ENCODE data around the gene WDR44. TPM values are rescaled to one million over a fixed set of nuclear protein-coding genes. Genes with fewer than 3 reads are reported as not detected.
A peak's percentile ranks its signal among the peaks of the same experiment; 100 is the strongest.

WDR44 gene
- total RNA-seq, 1 donor from 2014 or later, result 7.1 TPM

DNA sequence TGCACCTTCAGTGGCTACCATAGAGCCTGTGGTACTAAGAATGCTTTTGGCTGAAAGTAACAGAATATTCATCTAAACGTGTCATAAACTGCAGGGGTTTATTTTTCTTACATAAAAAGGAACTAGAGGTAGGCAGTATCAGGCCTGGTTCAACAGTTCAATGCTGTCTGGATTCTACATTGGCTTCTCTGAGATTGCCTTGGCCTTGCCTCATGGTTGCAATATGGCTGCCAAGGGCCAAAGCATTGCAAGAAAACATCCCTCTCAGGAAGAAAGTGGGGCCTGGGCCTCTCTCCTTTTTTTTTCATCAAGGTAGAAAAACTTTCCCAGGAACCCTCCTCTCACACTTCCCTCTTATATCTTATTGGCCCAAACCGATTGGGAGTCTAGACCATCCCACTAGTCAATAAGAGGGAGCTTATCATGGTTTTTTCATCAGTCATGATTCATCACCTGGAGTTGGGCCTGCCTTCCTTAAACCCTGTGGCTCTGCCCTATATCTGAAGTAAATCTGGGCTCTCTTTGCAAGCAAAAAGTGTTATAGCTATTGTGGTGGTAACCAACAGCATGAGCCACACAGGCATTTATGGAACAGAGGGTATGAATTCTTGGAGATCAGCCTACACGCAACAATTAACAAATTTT lies 147.9 kb downstream of the WDR44 start:
- Histone ChIP-seq H3K36me3 (ENCODE audit: control insufficient read depth, insufficient read depth, low read length) (no peaks in the 10 kb centered on the region), H3K4me3 (ENCODE audit: low read depth, low read length) (no peak overlapping the region), H3K27me3 (ENCODE audit: control insufficient read depth, insufficient read depth, low read length) (peaks cover 4% of the 10 kb centered on the region)
- DNase-seq (ENCODE audit: low read depth) (no peak), FAIRE-seq (peak; percentile 43)
- TF ChIP-seq CTCF (IDR thresholded peaks at IDR 0.05; ENCODE audit: insufficient read depth, low read length, severe bottlenecking), result no peak

- Histone ChIP-seq H3K27me3 (ENCODE audit: control insufficient read depth, insufficient read depth, low read length) (peaks cover 4% of the 10 kb centered on the region), H3K4me3 (ENCODE audit: low read depth, low read length) (peak within 1 kb of the TSS; percentile 45), H3K36me3 (ENCODE audit: control insufficient read depth, insufficient read depth, low read length) (no peaks in the 10 kb centered on the region)
- DNase-seq (ENCODE audit: low read depth) (no peak), FAIRE-seq (no peak)
- TF ChIP-seq CTCF (IDR thresholded peaks at IDR 0.05; ENCODE audit: insufficient read depth, low read length, severe bottlenecking), result no peak
Measured at GRCh38 chrX:118495061-118495921, 149.4 kb downstream of the WDR44 start, which contains the start of gene DOCK11. TSS of gene DOCK11 (plus strand) at chrX:118495815. CDS start at chrX:118495972, 157 bp downstream.

- peak overlapping the region; percentile 45 for H3K4me3 ChIP-seq (ENCODE audit: low read depth, low read length)
- FAIRE-seq (no peak), DNase-seq (ENCODE audit: low read depth) (no peak)
- H3K36me3 ChIP-seq (ENCODE audit: control insufficient read depth, insufficient read depth, low read length), result no peaks in the 10 kb centered on the region
- no peak for TF ChIP-seq CTCF (IDR thresholded peaks at IDR 0.05; ENCODE audit: insufficient read depth, low read length, severe bottlenecking)
- peaks cover 4% of the 10 kb centered on the region for H3K27me3 ChIP-seq (ENCODE audit: control insufficient read depth, insufficient read depth, low read length)
Measured at GRCh38 chrX:118495958-118496762, 150.3 kb downstream of the WDR44 start.

GRCh38 chrX:118496763-118497079 lies 150.8 kb downstream of the WDR44 start:
- peaks cover 4% of the 10 kb centered on the region for H3K27me3 ChIP-seq (ENCODE audit: control insufficient read depth, insufficient read depth, low read length)
- no peak for TF ChIP-seq CTCF (IDR thresholded peaks at IDR 0.05; ENCODE audit: insufficient read depth, low read length, severe bottlenecking)
- H3K36me3 ChIP-seq (ENCODE audit: control insufficient read depth, insufficient read depth, low read length), result no peaks in the 10 kb centered on the region
- peak overlapping the region; percentile 45 for H3K4me3 ChIP-seq (ENCODE audit: low read depth, low read length)
- DNase-seq (ENCODE audit: low read depth) (no peak), FAIRE-seq (no peak)

GRCh38 chrX:118497180-118497818 lies 151.4 kb downstream of the WDR44 start:
- Histone ChIP-seq H3K36me3 (ENCODE audit: control insufficient read depth, insufficient read depth, low read length) (no peaks in the 10 kb centered on the region), H3K4me3 (ENCODE audit: low read depth, low read length) (no peak overlapping the region), H3K27me3 (ENCODE audit: control insufficient read depth, insufficient read depth, low read length) (peaks cover 4% of the 10 kb centered on the region)
- FAIRE-seq (no peak), DNase-seq (ENCODE audit: low read depth) (no peak)
- no peak for TF ChIP-seq CTCF (IDR thresholded peaks at IDR 0.05; ENCODE audit: insufficient read depth, low read length, severe bottlenecking)
